NT2/D1 (cell line): ENCODE measurements around the gene SETD7.

Experiments used
- SUZ12 ChIP-seq: IDR thresholded peaks from 2 replicates; pipeline ENCODE4 v1.6.1; 2011; ENCODE audit not compliant: insufficient read length, insufficient read depth; ENCODE audit errors: extremely low read depth
- YY1 ChIP-seq: IDR thresholded peaks from 2 replicates; pipeline ENCODE4 v1.6.1; 2011; ENCODE audit not compliant: insufficient read length, insufficient read depth

- TF ChIP-seq SUZ12 = no peak
- TF ChIP-seq YY1 = no peak
These were observed 97.0 kb downstream of the SETD7 start for GRCh38 chr4:139458999-139459398.
